Measurements from ENCODE around the gene AKAP13.

The AKAP13 gene

GRCh38 chr15:85556618-85556895, 176.2 kb downstream of the AKAP13 start:
- TF ChIP-seq CTCF (IDR thresholded peaks at IDR 0.05; ENCODE audit: control insufficient read depth, insufficient read depth, low read depth, low read length, missing control alignments) = no peak
- H3K4me3 ChIP-seq (ENCODE audit: control insufficient read depth, low read depth, low read length) = no peak overlapping the region
- DNase-seq (ENCODE audit: low read depth) = no peak

DNA sequence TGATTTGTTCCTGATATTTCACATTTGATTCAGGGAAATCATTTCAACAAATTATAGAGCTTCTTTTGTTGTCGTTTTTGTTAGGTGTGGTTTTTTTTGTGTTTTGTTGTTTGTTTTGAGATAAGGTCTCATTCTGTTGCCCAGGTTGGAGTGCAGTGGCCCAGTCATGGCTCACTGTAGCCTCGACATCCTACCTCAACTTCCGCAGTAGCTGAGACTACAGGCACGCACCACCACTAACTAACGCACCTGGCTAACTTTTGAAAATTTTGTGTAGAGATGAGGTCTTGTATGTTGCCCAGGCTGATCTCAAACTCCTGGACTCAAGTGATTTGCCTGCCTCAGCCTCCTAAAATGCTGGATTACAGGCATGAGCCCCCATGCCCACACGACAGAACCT, 177.0 kb downstream of the AKAP13 start:
- H3K4me3 ChIP-seq (ENCODE audit: control insufficient read depth, low read depth, low read length) = no peak overlapping the region
- DNase-seq (ENCODE audit: low read depth) = no peak
- no peak for TF ChIP-seq CTCF (IDR thresholded peaks at IDR 0.05; ENCODE audit: control insufficient read depth, insufficient read depth, low read depth, low read length, missing control alignments)

GRCh38 chr15:85558848-85559247, 178.4 kb downstream of the AKAP13 start:
- no peak for TF ChIP-seq CTCF (IDR thresholded peaks at IDR 0.05; ENCODE audit: control insufficient read depth, insufficient read depth, low read depth, low read length, missing control alignments)
- no peak overlapping the region for H3K4me3 ChIP-seq (ENCODE audit: control insufficient read depth, low read depth, low read length)
- no peak for DNase-seq (ENCODE audit: low read depth)

- no peak for TF ChIP-seq CTCF (IDR thresholded peaks at IDR 0.05; ENCODE audit: control insufficient read depth, insufficient read depth, low read depth, low read length, missing control alignments)
- DNase-seq (ENCODE audit: low read depth) = no peak
These were observed 179.1 kb downstream of the AKAP13 start for GRCh38 chr15:85559530-85559929.

DNA sequence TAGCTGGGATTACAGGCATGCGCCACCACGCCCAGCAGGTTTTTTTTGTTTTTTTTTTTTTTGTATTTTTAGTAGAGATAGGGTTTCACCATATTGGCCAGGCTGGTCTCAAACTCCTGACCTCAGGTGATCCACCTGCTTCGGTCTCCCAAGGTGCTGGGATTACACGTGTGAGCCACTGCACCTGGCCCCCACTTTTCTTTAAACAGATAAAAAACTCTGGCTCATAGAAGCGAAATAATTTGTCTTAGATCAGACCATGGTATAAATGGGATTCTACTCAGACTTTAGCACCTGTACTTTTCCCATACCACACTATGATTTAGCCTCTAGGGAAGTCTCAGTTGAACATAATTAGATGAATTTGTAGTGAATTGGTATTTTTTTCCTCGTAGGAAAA, 182.4 kb downstream of the AKAP13 start:
- H3K4me3 ChIP-seq (ENCODE audit: control insufficient read depth, low read depth, low read length) = no peak overlapping the region
- TF ChIP-seq CTCF (IDR thresholded peaks at IDR 0.05; ENCODE audit: control insufficient read depth, insufficient read depth, low read depth, low read length, missing control alignments) = no peak
- no peak for DNase-seq (ENCODE audit: low read depth)

More at GRCh38 chr15:85559530-85559929, 179.1 kb downstream of the AKAP13 start:
- no peak overlapping the region for H3K4me3 ChIP-seq (ENCODE audit: control insufficient read depth, low read depth, low read length)

DNA sequence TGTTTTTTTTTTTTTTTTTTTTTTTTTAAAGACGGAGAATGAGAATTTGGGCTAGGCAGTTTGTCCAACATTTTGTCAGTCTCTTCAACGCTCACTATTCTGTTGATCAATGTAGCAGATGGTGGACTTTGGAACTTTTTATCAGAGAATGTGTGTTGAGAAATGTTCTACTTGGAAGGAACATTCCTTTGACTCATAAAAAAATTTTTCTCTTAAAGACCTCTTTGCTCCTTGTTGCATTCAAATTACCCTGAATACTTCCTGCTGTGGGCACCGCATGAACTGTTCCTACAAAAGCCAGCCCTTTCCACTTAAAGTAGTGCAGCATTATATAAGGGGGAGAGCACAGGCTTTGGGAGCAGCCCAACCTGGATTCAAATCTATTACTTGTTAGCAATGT, 182.9 kb downstream of the AKAP13 start:
- no peak for TF ChIP-seq CTCF (IDR thresholded peaks at IDR 0.05; ENCODE audit: control insufficient read depth, insufficient read depth, low read depth, low read length, missing control alignments)
- DNase-seq (ENCODE audit: low read depth) = peak; percentile 42
- H3K4me3 ChIP-seq (ENCODE audit: control insufficient read depth, low read depth, low read length) = no peak overlapping the region

GRCh38 chr15:85563731-85564130, 183.3 kb downstream of the AKAP13 start:
- TF ChIP-seq CTCF (IDR thresholded peaks at IDR 0.05; ENCODE audit: control insufficient read depth, insufficient read depth, low read depth, low read length, missing control alignments) = no peak
- no peak for DNase-seq (ENCODE audit: low read depth)
- H3K4me3 ChIP-seq (ENCODE audit: control insufficient read depth, low read depth, low read length) = no peak overlapping the region
